Measurements from ENCODE around the gene OSR1.

DNA sequence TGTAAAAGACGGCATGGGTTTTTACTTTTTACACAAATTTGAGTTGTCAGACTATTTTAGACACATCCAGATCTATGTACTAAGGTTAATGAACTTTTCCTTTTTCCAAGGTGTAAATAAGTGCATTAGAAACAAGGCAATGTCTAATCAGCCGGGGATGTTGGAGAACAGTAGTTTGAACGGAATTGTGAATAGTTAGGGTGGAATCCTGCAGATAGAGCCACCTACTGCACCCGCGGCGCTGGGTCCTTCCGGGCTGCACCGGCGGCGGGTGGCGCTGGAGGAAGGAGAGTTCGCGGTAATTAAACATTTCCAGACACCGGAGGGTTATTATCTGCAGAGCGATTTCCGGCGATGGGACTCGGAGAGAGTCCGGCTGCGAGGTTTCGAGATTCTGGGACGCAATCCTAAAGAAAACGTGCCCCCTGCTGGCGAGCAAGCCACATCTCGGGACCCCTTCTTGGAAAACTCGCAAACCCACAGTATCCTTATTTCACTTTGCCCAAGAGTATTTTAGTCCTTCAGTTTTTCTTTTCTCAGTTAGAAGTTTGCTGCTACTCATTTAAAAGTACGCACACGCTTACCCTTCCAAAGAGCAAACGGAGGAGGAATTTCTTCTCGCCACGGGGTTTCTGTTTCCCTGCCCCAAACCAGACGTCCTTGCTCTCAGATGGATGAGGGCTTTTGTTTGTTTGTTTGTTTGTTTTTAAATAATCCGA, 4.5 kb upstream of the OSR1 start:
- TF ChIP-seq, protein P1, sequence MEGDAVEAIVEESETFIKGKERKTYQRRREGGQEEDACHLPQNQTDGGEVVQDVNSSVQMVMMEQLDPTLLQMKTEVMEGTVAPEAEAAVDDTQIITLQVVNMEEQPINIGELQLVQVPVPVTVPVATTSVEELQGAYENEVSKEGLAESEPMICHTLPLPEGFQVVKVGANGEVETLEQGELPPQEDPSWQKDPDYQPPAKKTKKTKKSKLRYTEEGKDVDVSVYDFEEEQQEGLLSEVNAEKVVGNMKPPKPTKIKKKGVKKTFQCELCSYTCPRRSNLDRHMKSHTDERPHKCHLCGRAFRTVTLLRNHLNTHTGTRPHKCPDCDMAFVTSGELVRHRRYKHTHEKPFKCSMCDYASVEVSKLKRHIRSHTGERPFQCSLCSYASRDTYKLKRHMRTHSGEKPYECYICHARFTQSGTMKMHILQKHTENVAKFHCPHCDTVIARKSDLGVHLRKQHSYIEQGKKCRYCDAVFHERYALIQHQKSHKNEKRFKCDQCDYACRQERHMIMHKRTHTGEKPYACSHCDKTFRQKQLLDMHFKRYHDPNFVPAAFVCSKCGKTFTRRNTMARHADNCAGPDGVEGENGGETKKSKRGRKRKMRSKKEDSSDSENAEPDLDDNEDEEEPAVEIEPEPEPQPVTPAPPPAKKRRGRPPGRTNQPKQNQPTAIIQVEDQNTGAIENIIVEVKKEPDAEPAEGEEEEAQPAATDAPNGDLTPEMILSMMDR (IDR thresholded peaks at IDR 0.05 in 4 of 5, conservative IDR thresholded peaks at IDR 0.05 in 1 of 5), result peak; percentile 47 to 84 (median 76)
- no peak for TF ChIP-seq POLR2A (IDR thresholded peaks at IDR 0.05)

Data from gastrocnemius medialis (tissue), 4 donors.